Measurements from ENCODE around the gene NPAS3. TPM values are rescaled to one million over a fixed set of nuclear protein-coding genes. Genes with fewer than 3 reads are reported as not detected.

The NPAS3 gene
- total RNA-seq, 1 donor from 2014 or later = 0.95 TPM

DNA sequence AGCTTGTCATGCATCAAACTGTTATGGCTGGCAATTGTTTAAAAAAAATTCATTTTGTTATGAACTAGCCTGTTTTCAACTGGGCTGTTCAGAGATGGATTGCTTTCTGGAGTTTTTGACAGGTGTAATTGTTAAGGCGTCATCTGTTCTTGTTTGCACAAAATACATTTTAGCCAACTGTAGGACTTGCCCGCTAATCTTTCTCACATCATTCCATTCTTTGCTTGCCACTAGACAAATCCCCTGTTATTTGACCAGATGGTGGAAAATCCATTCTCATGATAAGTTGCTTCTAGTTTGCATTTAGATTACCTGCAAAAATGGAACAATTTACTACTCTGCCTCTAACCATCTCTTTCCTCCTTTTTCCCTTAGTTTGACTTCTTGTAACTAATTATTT is 114.3 kb downstream of the NPAS3 start:
- intact Hi-C loops (cut with DNase I) = no loop called here
- no peaks in the 10 kb centered on the region for H3K36me3 ChIP-seq
- TF ChIP-seq, protein P1, sequence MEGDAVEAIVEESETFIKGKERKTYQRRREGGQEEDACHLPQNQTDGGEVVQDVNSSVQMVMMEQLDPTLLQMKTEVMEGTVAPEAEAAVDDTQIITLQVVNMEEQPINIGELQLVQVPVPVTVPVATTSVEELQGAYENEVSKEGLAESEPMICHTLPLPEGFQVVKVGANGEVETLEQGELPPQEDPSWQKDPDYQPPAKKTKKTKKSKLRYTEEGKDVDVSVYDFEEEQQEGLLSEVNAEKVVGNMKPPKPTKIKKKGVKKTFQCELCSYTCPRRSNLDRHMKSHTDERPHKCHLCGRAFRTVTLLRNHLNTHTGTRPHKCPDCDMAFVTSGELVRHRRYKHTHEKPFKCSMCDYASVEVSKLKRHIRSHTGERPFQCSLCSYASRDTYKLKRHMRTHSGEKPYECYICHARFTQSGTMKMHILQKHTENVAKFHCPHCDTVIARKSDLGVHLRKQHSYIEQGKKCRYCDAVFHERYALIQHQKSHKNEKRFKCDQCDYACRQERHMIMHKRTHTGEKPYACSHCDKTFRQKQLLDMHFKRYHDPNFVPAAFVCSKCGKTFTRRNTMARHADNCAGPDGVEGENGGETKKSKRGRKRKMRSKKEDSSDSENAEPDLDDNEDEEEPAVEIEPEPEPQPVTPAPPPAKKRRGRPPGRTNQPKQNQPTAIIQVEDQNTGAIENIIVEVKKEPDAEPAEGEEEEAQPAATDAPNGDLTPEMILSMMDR (IDR thresholded peaks at IDR 0.05) = no peak
- DNase-seq (no peak), ATAC-seq (no peak)
- no peak overlapping the region for H3K27ac ChIP-seq
- no peak overlapping the region for H3K4me3 ChIP-seq
- H3K4me1 ChIP-seq = no peaks in the 10 kb centered on the region
- no peaks in the 10 kb centered on the region for H3K9me3 ChIP-seq
- no peaks in the 10 kb centered on the region for H3K27me3 ChIP-seq (ENCODE audit: low read depth)

GRCh38 chr14:33056213-33056612 is 117.5 kb downstream of the NPAS3 start:
- Histone ChIP-seq H3K4me1 (no peaks in the 10 kb centered on the region), H3K27ac (no peak overlapping the region), H3K36me3 (no peaks in the 10 kb centered on the region), H3K9me3 (no peaks in the 10 kb centered on the region), H3K27me3 (ENCODE audit: low read depth) (no peaks in the 10 kb centered on the region), H3K4me3 (no peak overlapping the region)
- ATAC-seq (no peak), DNase-seq (no peak)
- intact Hi-C loops (cut with DNase I) = no loop called here
- TF ChIP-seq, protein P1 (IDR thresholded peaks at IDR 0.05) = no peak

DNA sequence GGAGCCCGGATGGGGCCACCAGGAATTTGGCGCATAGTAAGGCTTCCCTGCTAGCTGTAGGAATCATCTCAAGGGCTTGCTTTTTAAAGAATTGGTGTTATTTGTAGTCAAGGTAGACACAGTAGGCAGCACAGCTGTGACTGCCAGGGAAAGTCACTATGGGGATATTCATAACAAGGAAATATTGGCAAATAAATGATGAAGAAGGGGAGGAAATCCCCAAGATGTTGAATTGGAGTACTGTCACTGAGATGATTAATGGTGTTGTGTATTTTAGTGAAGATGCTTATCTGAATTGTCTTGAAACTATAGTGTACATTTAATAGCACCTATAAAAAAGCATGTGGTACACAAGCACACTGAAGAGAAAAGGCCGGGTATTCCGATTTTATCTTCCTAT is 118.9 kb downstream of the NPAS3 start:
- H3K4me3 ChIP-seq = no peak overlapping the region
- no peak for DNase-seq
- no peaks in the 10 kb centered on the region for H3K36me3 ChIP-seq
- H3K27me3 ChIP-seq (ENCODE audit: low read depth) = no peaks in the 10 kb centered on the region
- no peaks in the 10 kb centered on the region for H3K4me1 ChIP-seq
- H3K27ac ChIP-seq = no peak overlapping the region
- no peak for ATAC-seq
- TF ChIP-seq, protein P1 (IDR thresholded peaks at IDR 0.05) = no peak
- H3K9me3 ChIP-seq = no peaks in the 10 kb centered on the region
- intact Hi-C loops (cut with DNase I) = no loop called here

GRCh38 chr14:33061667-33062325 is 123.1 kb downstream of the NPAS3 start:
- no peaks in the 10 kb centered on the region for H3K36me3 ChIP-seq
- H3K27me3 ChIP-seq (ENCODE audit: low read depth) = no peaks in the 10 kb centered on the region
- no peaks in the 10 kb centered on the region for H3K4me1 ChIP-seq
- intact Hi-C loops (cut with DNase I) = no loop called here
- no peak overlapping the region for H3K27ac ChIP-seq
- no peak overlapping the region for H3K4me3 ChIP-seq
- ATAC-seq (no peak), DNase-seq (no peak)
- H3K9me3 ChIP-seq = no peaks in the 10 kb centered on the region
- TF ChIP-seq, protein P1 (IDR thresholded peaks at IDR 0.05) = no peak

DNA sequence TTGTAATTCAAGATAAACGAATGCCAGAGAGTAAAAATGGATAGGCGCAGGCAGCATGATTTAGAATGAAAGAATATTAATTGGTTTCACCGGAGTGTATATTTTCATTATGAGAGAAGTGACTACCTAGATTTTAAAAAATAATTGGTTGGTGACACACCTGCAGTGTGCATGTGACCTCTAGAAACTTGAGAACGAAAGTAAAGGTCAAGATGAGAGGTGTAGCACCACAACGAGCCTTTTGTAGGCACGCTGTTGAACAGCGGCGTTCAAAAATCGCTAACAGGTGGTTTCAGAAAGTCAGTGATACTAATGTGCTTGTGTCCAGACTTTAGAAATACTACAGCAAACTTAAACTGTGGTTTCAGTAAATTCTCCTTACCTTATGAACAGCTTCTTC is 123.8 kb downstream of the NPAS3 start:
- ATAC-seq (no peak), DNase-seq (no peak)
- Histone ChIP-seq H3K4me1 (no peaks in the 10 kb centered on the region), H3K9me3 (no peaks in the 10 kb centered on the region), H3K27me3 (ENCODE audit: low read depth) (no peaks in the 10 kb centered on the region), H3K36me3 (no peaks in the 10 kb centered on the region), H3K4me3 (no peak overlapping the region), H3K27ac (no peak overlapping the region)
- intact Hi-C loops (cut with DNase I) = no loop called here
- TF ChIP-seq, protein P1 (IDR thresholded peaks at IDR 0.05) = no peak
